Activated naive CD8-positive, alpha-beta T cell (primary cell): Measurements from ENCODE around the gene SH3GLB1.

Experiments used
- H3K27ac Mint-ChIP-seq: one replicate; pipeline ENCODE4 v1.8.0; 2021; ENCODE audit warnings: mixed read lengths
- H3K27me3 Mint-ChIP-seq: one replicate; pipeline ENCODE4 v1.8.0; 2021; ENCODE audit warnings: mixed read lengths
- H3K36me3 Mint-ChIP-seq: one replicate; pipeline ENCODE4 v1.8.0; 2021; ENCODE audit warnings: mixed read lengths
- H3K4me1 Mint-ChIP-seq: one replicate; pipeline ENCODE4 v1.8.0; 2021; ENCODE audit warnings: low read depth, mixed read lengths
- H3K4me3 Mint-ChIP-seq: one replicate; pipeline ENCODE4 v1.8.0; 2021; ENCODE audit warnings: mild to moderate bottlenecking, mixed read lengths
- H3K9me3 Mint-ChIP-seq: one replicate; pipeline ENCODE4 v1.8.0; 2021; ENCODE audit warnings: low read depth, mixed read lengths

The SH3GLB1 gene

DNA sequence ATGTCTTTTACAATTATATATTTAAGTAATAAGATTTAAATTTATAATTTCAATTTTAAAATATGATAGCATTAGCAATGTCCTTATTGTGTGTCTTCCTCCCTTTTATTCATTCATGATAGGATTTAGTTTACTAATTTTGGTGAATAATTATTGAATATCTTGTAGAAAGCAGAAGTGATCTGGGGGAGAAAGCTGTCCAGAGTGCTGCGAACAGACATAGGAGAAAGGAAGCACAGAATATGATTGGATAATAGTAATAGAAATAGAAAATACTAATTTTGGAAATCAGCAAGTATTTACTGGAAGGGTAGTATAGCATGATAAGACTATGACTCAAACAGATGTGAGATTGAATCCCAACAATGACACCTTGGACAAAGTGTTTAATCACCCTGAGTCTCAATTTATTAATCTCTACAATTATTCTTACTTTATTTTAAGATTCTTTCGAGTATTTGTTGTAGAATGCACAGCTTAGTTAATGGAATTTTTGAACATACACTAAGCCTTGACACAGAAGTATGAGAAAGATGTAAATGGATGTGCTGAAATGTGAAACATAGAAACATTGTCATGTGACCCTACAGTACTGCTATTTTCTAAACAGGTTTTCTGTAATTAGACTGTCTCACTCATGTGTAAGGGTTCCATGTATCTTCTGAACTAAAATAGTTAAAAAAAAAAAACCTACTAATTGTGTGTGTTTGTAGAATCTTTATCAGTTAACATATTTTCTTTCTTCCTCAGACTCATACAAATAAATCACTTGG, 7.9 kb downstream of the SH3GLB1 start:
- Mint-ChIP-seq H3K4me3 (no peak overlapping the region), H3K36me3 (peaks cover under 1% of the 10 kb centered on the region), H3K9me3 (no peaks in the 10 kb centered on the region), H3K4me1 (peaks cover 61% of the 10 kb centered on the region), H3K27me3 (no peaks in the 10 kb centered on the region), H3K27ac (peak overlapping the region; percentile 46)

- Mint-ChIP-seq H3K4me1 (peaks cover 55% of the 10 kb centered on the region), H3K36me3 (no peaks in the 10 kb centered on the region), H3K27ac (no peak overlapping the region)
Observed at GRCh38 chr1:86713477-86713876, 9.1 kb downstream of the SH3GLB1 start.

DNA sequence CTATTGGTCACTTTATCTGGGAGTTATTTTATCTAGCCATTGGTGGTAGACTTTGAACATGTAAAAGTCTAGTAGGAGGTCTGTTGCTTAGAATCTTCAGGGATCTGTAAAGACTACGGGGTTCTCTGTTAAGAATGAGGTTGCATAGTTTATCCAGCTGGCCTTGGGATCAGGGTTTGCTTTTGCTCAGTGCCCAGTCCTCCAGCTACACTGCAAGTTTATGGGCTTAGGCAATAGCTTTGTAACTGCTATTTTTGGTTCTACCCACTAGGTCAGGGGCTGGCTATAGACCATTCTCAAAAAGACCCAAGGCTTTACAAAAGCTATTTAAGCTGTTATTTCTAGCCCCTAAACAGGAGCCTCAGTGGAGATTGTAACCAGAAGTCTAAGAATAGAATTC, 9.8 kb downstream of the SH3GLB1 start:
- Mint-ChIP-seq H3K27ac (peak overlapping the region; percentile 14), H3K36me3 (no peaks in the 10 kb centered on the region), H3K4me1 (peaks cover 51% of the 10 kb centered on the region), H3K27me3 (no peaks in the 10 kb centered on the region), H3K4me3 (peak overlapping the region; percentile 5), H3K9me3 (no peaks in the 10 kb centered on the region)

More at GRCh38 chr1:86713477-86713876, 9.1 kb downstream of the SH3GLB1 start:
- Mint-ChIP-seq H3K4me3 (no peak overlapping the region), H3K27me3 (no peaks in the 10 kb centered on the region), H3K9me3 (no peaks in the 10 kb centered on the region)

- H3K4me3 Mint-ChIP-seq: no peak overlapping the region
- no peaks in the 10 kb centered on the region for H3K36me3 Mint-ChIP-seq
- H3K9me3 Mint-ChIP-seq: no peaks in the 10 kb centered on the region
- peak overlapping the region; percentile 14 for H3K27ac Mint-ChIP-seq
- H3K27me3 Mint-ChIP-seq: no peaks in the 10 kb centered on the region
- peaks cover 46% of the 10 kb centered on the region for H3K4me1 Mint-ChIP-seq
Observed at GRCh38 chr1:86714561-86715244, 10.3 kb downstream of the SH3GLB1 start.

DNA sequence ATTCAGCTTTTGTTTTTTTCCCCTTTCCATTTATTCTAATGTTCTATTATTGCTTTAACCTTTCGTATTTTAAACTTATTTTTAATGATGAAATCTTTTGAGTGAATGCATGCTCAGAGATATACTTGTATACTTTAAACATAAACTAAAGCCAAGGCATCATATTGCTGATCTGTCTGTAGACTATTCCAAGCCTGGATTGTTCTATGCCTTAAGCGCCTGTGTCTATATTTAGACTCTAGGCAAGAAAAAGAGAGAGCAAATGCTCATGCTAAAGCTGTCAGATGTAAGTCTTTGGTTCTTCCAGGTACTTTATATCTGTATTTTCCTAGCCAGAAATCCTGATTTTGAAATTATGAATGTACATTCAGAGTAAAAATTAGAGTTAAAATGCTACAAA, 14.4 kb downstream of the SH3GLB1 start:
- Mint-ChIP-seq H3K27me3 (no peaks in the 10 kb centered on the region), H3K4me1 (peaks cover 30% of the 10 kb centered on the region), H3K36me3 (no peaks in the 10 kb centered on the region), H3K27ac (no peak overlapping the region), H3K4me3 (no peak overlapping the region), H3K9me3 (no peaks in the 10 kb centered on the region)

GRCh38 chr1:86731416-86731815, 27.0 kb downstream of the SH3GLB1 start:
- Mint-ChIP-seq H3K9me3 (no peaks in the 10 kb centered on the region), H3K27ac (no peak overlapping the region), H3K36me3 (peaks cover 7% of the 10 kb centered on the region), H3K4me3 (no peak overlapping the region), H3K4me1 (peaks cover 6% of the 10 kb centered on the region), H3K27me3 (no peaks in the 10 kb centered on the region)

DNA sequence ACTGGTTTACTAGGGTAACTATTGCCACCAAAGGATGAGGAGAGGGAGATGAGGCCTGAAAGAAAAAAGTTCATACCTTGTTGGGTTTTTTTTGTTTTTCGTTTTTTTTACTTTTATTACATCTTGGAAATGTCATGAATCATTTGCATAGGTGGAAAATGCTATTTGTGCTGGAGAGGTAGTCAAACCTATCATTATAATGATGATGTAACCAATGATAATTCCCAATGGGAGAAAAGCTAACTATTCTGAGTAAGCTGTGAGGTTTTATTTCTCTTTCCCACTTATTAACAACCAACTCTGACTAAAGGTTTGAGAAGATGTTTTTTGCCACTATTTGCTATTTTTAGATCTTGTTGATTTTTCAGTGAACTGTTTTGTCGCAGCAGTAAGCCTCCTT, 29.0 kb downstream of the SH3GLB1 start:
- Mint-ChIP-seq H3K9me3 (no peaks in the 10 kb centered on the region), H3K36me3 (peaks cover 10% of the 10 kb centered on the region), H3K4me3 (no peak overlapping the region), H3K27me3 (no peaks in the 10 kb centered on the region), H3K27ac (peak overlapping the region; percentile 41), H3K4me1 (peaks cover 4% of the 10 kb centered on the region)

GRCh38 chr1:86739648-86740509, 35.5 kb downstream of the SH3GLB1 start:
- Mint-ChIP-seq H3K9me3 (no peaks in the 10 kb centered on the region), H3K27ac (no peak overlapping the region), H3K4me3 (no peak overlapping the region), H3K4me1 (peaks cover 4% of the 10 kb centered on the region), H3K27me3 (no peaks in the 10 kb centered on the region), H3K36me3 (peaks cover 16% of the 10 kb centered on the region)

DNA sequence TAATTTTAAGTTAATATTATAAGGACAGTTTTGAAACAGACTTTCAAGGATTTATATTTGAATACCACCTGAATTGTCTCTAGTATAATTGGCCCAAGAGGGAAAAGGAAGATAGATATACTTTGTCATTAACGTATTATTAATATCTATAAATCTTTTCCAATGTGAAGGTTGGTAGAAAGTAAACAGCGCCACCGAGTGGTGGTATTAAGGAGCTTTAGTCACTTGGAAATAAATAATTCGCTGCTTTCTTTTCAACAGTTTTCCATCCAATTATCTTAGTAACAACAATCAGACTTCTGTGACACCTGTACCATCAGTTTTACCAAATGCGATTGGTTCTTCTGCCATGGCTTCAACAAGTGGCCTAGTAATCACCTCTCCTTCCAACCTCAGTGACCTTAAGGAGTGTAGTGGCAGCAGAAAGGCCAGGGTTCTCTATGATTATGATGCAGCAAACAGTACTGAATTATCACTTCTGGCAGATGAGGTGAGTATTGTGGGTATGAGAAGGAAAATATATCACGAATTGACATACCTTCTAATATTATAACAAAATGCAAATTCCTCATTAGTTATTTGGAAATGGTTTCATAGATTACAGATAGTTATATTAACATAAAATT, 37.7 kb downstream of the SH3GLB1 start:
- H3K4me3 Mint-ChIP-seq: no peak overlapping the region
- H3K36me3 Mint-ChIP-seq: peaks cover 11% of the 10 kb centered on the region
- no peaks in the 10 kb centered on the region for H3K27me3 Mint-ChIP-seq
- H3K27ac Mint-ChIP-seq: no peak overlapping the region
- no peaks in the 10 kb centered on the region for H3K9me3 Mint-ChIP-seq
- H3K4me1 Mint-ChIP-seq: peaks cover 4% of the 10 kb centered on the region

DNA sequence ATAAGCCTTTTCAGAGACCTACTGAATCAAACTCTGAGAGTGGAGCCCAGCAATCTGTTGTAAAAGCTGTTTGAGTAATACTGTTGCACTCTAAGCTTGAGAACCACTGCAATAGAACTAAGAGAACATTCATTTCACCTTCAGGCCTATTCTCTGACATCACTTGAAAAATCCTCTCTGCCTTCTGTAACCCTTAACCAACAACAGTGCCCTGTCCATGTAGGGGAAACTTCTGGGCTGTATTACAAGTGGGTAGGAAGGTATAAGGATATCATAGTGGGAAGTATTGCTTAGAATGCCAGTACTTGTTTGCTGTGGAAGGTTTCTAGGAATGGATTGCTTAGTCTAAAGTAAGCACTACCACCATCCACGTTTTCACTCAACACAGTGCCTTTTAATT, 42.9 kb downstream of the SH3GLB1 start:
- peaks cover 6% of the 10 kb centered on the region for H3K36me3 Mint-ChIP-seq

GRCh38 chr1:86748622-86749373, 44.4 kb downstream of the SH3GLB1 start:
- H3K27me3 Mint-ChIP-seq: no peaks in the 10 kb centered on the region
- H3K27ac Mint-ChIP-seq: no peak overlapping the region
- no peaks in the 10 kb centered on the region for H3K9me3 Mint-ChIP-seq
- H3K4me1 Mint-ChIP-seq: peaks cover 5% of the 10 kb centered on the region
- H3K4me3 Mint-ChIP-seq: no peak overlapping the region
- peaks cover 6% of the 10 kb centered on the region for H3K36me3 Mint-ChIP-seq

More for the DNA sequence above, 42.9 kb downstream of the SH3GLB1 start:
- peaks cover 5% of the 10 kb centered on the region for H3K4me1 Mint-ChIP-seq
- no peaks in the 10 kb centered on the region for H3K9me3 Mint-ChIP-seq
- H3K27ac Mint-ChIP-seq: no peak overlapping the region
- no peaks in the 10 kb centered on the region for H3K27me3 Mint-ChIP-seq
- H3K4me3 Mint-ChIP-seq: no peak overlapping the region

DNA sequence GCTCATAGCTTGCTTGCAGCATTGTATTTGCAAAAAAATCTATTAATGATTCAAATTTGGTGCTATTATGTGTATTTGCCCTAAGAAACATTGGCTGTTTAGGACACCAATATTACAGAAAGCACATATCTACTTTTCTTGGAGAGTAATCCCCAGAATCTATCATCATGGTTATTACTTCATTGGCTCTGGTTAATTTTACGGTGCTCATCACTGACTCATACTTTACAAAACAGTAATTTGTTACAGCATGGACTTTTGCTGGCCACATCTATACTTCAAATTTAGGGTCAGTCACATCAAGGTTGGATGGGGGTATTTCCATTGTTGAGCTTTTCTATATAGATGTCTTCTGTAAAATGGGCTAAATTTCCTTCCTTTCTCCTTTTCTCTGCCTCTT, 45.7 kb downstream of the SH3GLB1 start:
- Mint-ChIP-seq H3K27ac (no peak overlapping the region), H3K4me3 (no peak overlapping the region), H3K9me3 (no peaks in the 10 kb centered on the region), H3K4me1 (peaks cover 5% of the 10 kb centered on the region), H3K27me3 (peaks cover 3% of the 10 kb centered on the region), H3K36me3 (no peaks in the 10 kb centered on the region)

DNA sequence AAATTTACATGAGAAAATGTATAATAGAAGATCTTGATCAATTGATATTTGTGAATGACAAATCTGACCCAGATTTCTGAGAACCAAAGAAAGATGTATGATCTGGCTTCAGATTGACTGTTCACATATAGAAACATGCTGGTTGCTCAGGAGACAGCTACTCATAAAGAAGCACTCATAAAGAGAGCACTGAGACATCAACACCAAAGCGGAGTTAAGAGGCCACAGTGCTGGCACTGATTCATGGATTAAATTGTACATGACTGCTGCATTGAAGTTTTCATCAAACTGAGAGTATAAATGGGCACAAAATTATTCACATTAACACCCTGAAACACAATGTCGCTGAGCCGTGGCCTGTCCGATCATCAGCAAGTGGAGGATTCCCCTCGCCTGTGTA, 46.2 kb downstream of the SH3GLB1 start:
- H3K36me3 Mint-ChIP-seq: no peaks in the 10 kb centered on the region
- no peak overlapping the region for H3K27ac Mint-ChIP-seq
- H3K4me3 Mint-ChIP-seq: no peak overlapping the region
- peaks cover 3% of the 10 kb centered on the region for H3K27me3 Mint-ChIP-seq
- no peaks in the 10 kb centered on the region for H3K9me3 Mint-ChIP-seq
- H3K4me1 Mint-ChIP-seq: peaks cover 5% of the 10 kb centered on the region

DNA sequence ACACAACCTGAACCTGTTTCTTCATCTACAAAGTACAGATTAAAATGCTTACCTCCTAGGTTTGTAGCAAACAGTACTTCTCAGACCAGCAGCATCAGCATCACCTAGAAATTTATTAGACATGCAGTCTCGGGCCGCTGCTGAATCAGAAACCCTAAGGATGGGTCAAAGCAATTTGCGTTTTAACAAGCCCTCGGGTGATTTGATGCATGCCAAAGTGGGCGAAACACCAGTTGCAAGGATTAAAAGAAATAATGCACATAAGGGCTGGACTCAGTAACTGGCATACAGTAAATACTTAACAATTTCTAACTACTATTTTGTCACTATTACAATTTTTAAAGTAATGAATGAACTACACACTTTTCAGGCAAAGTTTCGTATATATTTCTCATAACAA, 47.5 kb downstream of the SH3GLB1 start:
- H3K36me3 Mint-ChIP-seq: no peaks in the 10 kb centered on the region
- H3K9me3 Mint-ChIP-seq: no peaks in the 10 kb centered on the region
- H3K27ac Mint-ChIP-seq: no peak overlapping the region
- H3K4me3 Mint-ChIP-seq: no peak overlapping the region
- peaks cover 5% of the 10 kb centered on the region for H3K4me1 Mint-ChIP-seq
- peaks cover 5% of the 10 kb centered on the region for H3K27me3 Mint-ChIP-seq
